Tibial nerve (tissue), 3 donors: ENCODE data around the gene SORCS2.

Experiments used
- CTCF ChIP-seq, 5 experiments: fragments of 200-600 bp in 3 of 5; fragments of 450-650 bp in 2 of 5; sonication (generic) in 3 of 5; IDR thresholded peaks; one replicate each; pipeline ENCODE4 v1.5.1; 2016 to 2019; ENCODE audit warnings: antibody characterized with exemption in 5 of 5, mild to moderate bottlenecking in 3 of 5, moderate library complexity in 2 of 5
- POLR2A ChIP-seq, 2 donors: fragments of 450-650 bp; IDR thresholded peaks; one replicate each; pipeline ENCODE4 v1.6.1; 2017; ENCODE audit warnings: antibody characterized with exemption in 2 of 2, mild to moderate bottlenecking in 2 of 2, moderate library complexity in 2 of 2

GRCh38 chr4:7760228-7760627, 567.9 kb downstream of the SORCS2 start:
- TF ChIP-seq CTCF (IDR thresholded peaks at IDR 0.05) (no peak), POLR2A (IDR thresholded peaks at IDR 0.05) (no peak)
